HG03521 (cell line): ENCODE data around the gene TRAPPC2L.

Experiments
- ATAC-seq: cut with Tn5 transposase; IDR thresholded peaks from one replicate; pipeline ENCODE4 v1.9.1; 2021; ENCODE audit warnings: mild to moderate bottlenecking, moderate library complexity; ENCODE audit not compliant: unreplicated experiment

TRAPPC2L gene

GRCh38 chr16:88839026-88839529, 17.8 kb upstream of the TRAPPC2L start:
- no peak for ATAC-seq

GRCh38 chr16:88839745-88840599, 17.0 kb upstream of the TRAPPC2L start:
- no peak for ATAC-seq

- no peak for ATAC-seq
Observed at GRCh38 chr16:88840600-88841215, 16.2 kb upstream of the TRAPPC2L start.

- ATAC-seq = no peak
Observed at GRCh38 chr16:88841521-88842307, 15.2 kb upstream of the TRAPPC2L start.

GRCh38 chr16:88842308-88842756, 14.6 kb upstream of the TRAPPC2L start:
- ATAC-seq = no peak

- ATAC-seq = no peak
Observed at GRCh38 chr16:88842806-88843205, 14.1 kb upstream of the TRAPPC2L start.

GRCh38 chr16:88843256-88843655, 13.7 kb upstream of the TRAPPC2L start:
- ATAC-seq = no peak

GRCh38 chr16:88844419-88845036, 12.4 kb upstream of the TRAPPC2L start:
- no peak for ATAC-seq

GRCh38 chr16:88846088-88846487, 10.8 kb upstream of the TRAPPC2L start:
- no peak for ATAC-seq

GRCh38 chr16:88847654-88848053, 9.3 kb upstream of the TRAPPC2L start:
- ATAC-seq = no peak

GRCh38 chr16:88848557-88848956, 8.4 kb upstream of the TRAPPC2L start:
- no peak for ATAC-seq

- ATAC-seq = no peak
Observed at GRCh38 chr16:88850531-88851199, 6.3 kb upstream of the TRAPPC2L start.

GRCh38 chr16:88851616-88852015, 5.3 kb upstream of the TRAPPC2L start:
- no peak for ATAC-seq

- ATAC-seq = no peak
Observed at GRCh38 chr16:88853325-88853941, 3.5 kb upstream of the TRAPPC2L start.

- no peak for ATAC-seq
Observed at GRCh38 chr16:88854306-88855111, 2.4 kb upstream of the TRAPPC2L start.

- ATAC-seq = no peak
Observed at GRCh38 chr16:88855176-88855575, 1.8 kb upstream of the TRAPPC2L start.

GRCh38 chr16:88855736-88856121, 1.2 kb upstream of the TRAPPC2L start:
- ATAC-seq = no peak

- no peak for ATAC-seq
Observed at GRCh38 chr16:88856122-88856827, 652 bp upstream of the TRAPPC2L start.
